SU-DHL-6 (cell line): ENCODE results near the gene CFAP74.

Experiments
- CTCF ChIP-seq: fragments of 200-600 bp; sonication (generic); IDR thresholded peaks from one replicate; pipeline ENCODE4 v1.5.1; 2017; ENCODE audit warnings: antibody characterized with exemption, mild to moderate bottlenecking, low read length, moderate library complexity; ENCODE audit not compliant: insufficient read depth, poor library complexity, severe bottlenecking
- EZH2phosphoT487 ChIP-seq: fragments of 200-600 bp; sonication (generic), shearing (Covaris generic); conservative IDR thresholded peaks from 2 replicates; pipeline ENCODE4 v1.6.1; 2018; ENCODE audit warnings: mild to moderate bottlenecking, antibody characterized with exemption, low read length, moderate library complexity, mixed read lengths

GRCh38 chr1:1893997-1894353, 109.6 kb downstream of the CFAP74 start:
- TF ChIP-seq CTCF (no peak), EZH2phosphoT487 (no peak)
